Measurements from ENCODE around the gene SPATA32.

The SPATA32 gene, protein sequence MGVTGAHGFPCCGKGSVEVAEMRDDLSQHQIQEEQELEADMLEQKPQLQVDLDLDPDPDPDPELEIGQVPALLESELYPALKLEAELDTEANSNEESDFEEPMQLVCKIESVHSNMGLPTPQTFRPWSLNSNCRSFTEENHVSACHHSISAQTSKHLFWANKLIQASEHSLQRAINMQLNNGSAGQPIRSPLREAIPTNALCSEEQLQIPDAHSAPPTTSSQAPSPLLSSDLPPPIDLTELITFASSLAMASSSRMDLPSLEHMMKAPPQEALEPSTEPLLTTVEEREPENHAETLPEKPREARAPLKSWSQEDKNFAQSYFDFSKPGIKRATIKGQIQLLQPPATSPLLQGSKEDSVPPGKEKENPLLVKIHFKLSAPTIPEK

DNA sequence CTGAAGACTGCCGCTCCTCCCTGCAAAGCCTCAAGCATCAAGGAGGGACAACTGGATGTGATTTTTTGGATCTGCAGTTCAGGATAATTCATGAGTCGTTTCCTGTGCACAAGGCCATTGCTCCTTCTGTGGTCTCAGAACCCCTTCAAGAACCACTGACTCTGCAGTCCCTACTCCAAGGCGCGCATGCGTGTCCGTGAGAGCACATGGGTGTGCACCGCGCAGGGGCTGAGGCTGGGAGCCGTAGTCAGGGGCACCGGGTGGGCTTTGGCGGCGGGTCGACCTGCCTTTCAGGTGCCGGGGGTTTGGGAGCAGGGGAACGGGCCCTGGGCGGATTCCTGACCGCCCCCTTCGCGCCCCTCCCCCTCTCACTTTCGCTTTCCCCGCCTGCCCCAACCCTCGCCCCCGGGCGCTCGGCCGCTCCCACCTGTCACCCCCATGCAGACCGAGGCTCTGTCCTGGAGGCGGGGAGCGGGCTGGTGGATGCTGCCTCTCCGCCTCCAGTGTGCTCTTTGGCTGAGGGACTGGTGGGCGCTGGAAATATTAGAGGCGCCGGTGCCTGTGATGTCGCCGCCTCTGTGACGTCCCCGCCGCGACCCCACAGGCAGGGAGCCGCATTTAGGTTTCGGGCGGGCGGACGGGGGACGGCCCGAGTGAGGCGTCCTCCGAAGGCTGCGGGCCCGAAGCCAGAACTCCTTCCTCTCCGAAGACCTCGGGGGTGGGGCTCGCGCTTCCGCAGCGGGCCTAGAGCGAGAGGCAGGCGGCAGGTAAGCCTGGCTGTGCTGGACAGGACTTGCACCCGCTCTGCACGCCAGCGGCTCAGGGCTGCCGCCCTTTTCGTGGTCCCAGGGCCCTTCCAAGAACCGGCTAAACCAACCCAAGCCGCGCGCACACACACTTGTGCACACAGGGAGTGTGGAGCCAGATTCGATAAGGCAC is at the start of gene SPATA32:
TSS of gene SPATA32 (minus strand) at position 518 of the 939 bp plus-strand sequence. CDS start at position 440, 78 bp downstream.
- Histone ChIP-seq H3K4me3 (ENCODE audit: low read depth in 1 of 5, low read length in 5 of 5) (peak within 1 kb of the TSS; percentile 54 to 75 (median 69)), H3K9ac (ENCODE audit: low read length in 5 of 5) (peak within 1 kb of the TSS in 4 of 5 donors; percentile 8 to 77 (median 52)), H3K27me3 (ENCODE audit: control insufficient read depth in 5 of 5, insufficient read depth in 4 of 5, low read length in 5 of 5) (no peaks in the 10 kb centered on the region), H3K4me1 (ENCODE audit: control insufficient read depth in 5 of 5, insufficient read depth in 5 of 5, low read length in 5 of 5) (peaks cover 8 to 41% (median 33%) of the 10 kb centered on the region in 5 donors), H3K27ac (ENCODE audit: low read depth, low read length) (no peak within 1 kb of the TSS), H3K9me3 (ENCODE audit: control insufficient read depth in 5 of 5, low read length in 5 of 5) (no peaks in the 10 kb centered on the region), H3K36me3 (ENCODE audit: control insufficient read depth in 5 of 5, insufficient read depth in 5 of 5, low read length in 5 of 5) (peaks cover 0 to 35% (median 30%) of the 10 kb centered on the region in 5 donors)

DNA sequence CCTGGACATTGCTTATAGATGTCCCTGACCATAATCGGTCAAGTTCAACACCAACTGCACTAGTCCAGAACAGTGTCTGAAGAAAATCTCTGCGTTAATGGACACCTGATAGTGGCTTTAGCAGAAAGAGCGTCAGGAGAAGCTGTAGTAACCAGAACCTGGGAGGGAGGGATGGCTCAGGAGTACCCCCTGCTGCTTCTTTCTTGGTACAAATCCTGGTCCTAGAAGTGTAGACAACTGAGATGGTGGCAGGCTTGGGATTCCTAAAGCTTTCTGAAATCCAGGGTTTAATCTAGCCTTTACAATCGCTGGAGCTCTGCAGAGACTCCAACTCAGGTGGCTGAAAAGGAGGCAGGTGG is 49.5 kb upstream of the SPATA32 start:
- H3K9ac ChIP-seq (ENCODE audit: low read length in 5 of 5) = peak overlapping the region in 2 of 5 donors; percentile 59 to 71
- peak overlapping the region in 1 of 5 donors; percentile 53 for H3K4me3 ChIP-seq (ENCODE audit: low read depth in 1 of 5, low read length in 5 of 5)
- H3K27ac ChIP-seq (ENCODE audit: low read depth, low read length) = peak overlapping the region; percentile 33
- H3K4me1 ChIP-seq (ENCODE audit: control insufficient read depth in 5 of 5, insufficient read depth in 5 of 5, low read length in 5 of 5) = peaks cover 12 to 98% (median 91%) of the 10 kb centered on the region in 5 donors
- no peaks in the 10 kb centered on the region for H3K9me3 ChIP-seq (ENCODE audit: control insufficient read depth in 5 of 5, low read length in 5 of 5)
- H3K27me3 ChIP-seq (ENCODE audit: control insufficient read depth in 5 of 5, insufficient read depth in 4 of 5, low read length in 5 of 5) = no peaks in the 10 kb centered on the region
- H3K36me3 ChIP-seq (ENCODE audit: control insufficient read depth in 5 of 5, insufficient read depth in 5 of 5, low read length in 5 of 5) = peaks cover 0 to 3% (median 2%) of the 10 kb centered on the region in 5 donors

DNA sequence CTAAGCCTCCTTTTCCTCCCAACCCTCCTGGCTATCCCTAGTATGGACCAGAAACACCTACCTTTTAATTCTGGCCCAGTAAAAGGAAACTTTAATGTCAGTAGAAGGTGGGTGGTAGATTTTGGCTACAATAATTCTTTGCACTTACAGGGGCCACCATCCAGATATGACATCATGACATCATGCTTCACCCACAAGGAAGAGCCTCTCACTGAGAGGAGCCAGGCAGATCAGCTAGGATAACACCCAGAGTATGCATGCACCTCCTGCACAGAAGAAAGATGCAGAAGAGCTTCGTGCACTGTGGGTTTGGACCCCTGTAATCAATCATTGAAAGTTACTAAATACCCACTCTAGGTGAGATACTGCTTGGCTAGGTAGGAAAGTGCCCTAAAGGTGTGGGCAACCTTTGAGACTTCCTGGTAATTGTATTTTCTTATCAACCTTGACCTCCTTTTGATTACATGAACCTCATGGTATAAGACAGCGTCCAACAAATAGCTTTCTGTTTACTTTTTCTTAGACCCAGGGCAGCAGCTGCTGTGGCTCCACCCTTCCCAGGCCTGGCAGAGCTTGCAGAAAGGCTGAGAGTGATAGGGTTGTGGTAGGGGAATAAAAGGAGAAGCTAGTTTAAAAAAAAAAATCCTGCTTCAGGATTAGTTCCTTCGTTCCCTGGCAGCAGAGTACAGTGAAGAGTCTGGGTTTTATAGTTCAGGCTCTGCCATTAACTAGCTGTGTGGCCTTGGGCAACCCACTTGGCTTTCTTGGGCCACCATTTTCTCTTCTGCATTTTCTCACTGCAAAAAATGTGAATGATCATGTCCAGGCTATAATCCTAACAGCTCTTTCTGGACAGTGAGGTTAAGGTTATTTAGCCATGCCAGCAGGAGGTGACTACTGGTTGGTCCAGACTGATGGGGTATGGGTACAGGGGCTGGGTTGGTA is 48.8 kb upstream of the SPATA32 start:
- Histone ChIP-seq H3K27ac (ENCODE audit: low read depth, low read length) (no peak overlapping the region), H3K9ac (ENCODE audit: low read length in 5 of 5) (no peak overlapping the region), H3K4me3 (ENCODE audit: low read depth in 1 of 5, low read length in 5 of 5) (no peak overlapping the region), H3K36me3 (ENCODE audit: control insufficient read depth in 5 of 5, insufficient read depth in 5 of 5, low read length in 5 of 5) (peaks cover 0 to 3% (median 3%) of the 10 kb centered on the region in 5 donors), H3K9me3 (ENCODE audit: control insufficient read depth in 5 of 5, low read length in 5 of 5) (no peaks in the 10 kb centered on the region), H3K27me3 (ENCODE audit: control insufficient read depth in 5 of 5, insufficient read depth in 4 of 5, low read length in 5 of 5) (no peaks in the 10 kb centered on the region), H3K4me1 (ENCODE audit: control insufficient read depth in 5 of 5, insufficient read depth in 5 of 5, low read length in 5 of 5) (peaks cover 14 to 98% (median 91%) of the 10 kb centered on the region in 5 donors)

DNA sequence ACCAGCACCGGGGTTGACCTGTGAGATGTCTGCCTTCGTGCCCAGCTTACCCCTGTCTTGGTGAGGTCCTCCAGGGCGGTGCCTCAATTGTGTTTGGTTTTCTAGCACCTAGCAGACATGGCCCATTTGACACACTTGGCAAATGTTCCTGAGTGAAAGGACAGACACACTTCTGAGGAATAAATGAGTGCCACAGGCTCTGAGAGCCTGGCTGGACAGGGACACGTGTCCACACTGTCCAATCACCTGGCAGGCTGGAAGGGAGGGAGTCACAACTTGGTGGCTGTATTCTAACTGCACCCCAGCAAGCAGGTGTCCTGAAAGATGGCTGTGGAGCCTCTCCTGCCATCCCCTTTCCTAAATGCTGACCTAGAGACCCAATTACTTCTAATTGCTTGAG is 47.5 kb upstream of the SPATA32 start:
- H3K4me1 ChIP-seq (ENCODE audit: control insufficient read depth in 5 of 5, insufficient read depth in 5 of 5, low read length in 5 of 5) = peaks cover 15 to 89% (median 83%) of the 10 kb centered on the region in 5 donors
- H3K27ac ChIP-seq (ENCODE audit: low read depth, low read length) = no peak overlapping the region

DNA sequence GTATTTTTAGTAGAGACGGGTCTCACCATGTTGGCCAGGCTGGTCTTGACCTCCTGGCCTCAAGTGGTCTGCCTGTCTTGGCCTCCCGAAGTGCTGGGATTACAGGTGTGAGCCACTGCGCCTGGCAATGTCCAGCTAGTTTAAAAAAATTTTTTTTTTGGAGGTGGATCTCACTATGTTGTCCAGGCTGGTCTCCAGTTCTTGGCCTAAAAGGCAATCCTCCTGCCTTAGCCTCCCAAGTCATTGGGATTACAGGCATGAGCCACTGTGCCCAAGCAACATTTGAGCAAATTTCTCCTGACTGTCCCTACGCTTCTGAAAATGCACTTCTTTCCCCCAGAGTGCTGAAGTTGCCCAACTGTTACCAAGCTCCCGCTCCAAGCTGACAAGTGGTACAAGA is 46.9 kb upstream of the SPATA32 start:
- Histone ChIP-seq H3K4me1 (ENCODE audit: control insufficient read depth in 5 of 5, insufficient read depth in 5 of 5, low read length in 5 of 5) (peaks cover 15 to 83% (median 77%) of the 10 kb centered on the region in 5 donors), H3K36me3 (ENCODE audit: control insufficient read depth in 5 of 5, insufficient read depth in 5 of 5, low read length in 5 of 5) (peaks cover 0 to 4% (median 3%) of the 10 kb centered on the region in 5 donors), H3K4me3 (ENCODE audit: low read depth in 1 of 5, low read length in 5 of 5) (no peak overlapping the region), H3K9ac (ENCODE audit: low read length in 5 of 5) (no peak overlapping the region), H3K9me3 (ENCODE audit: control insufficient read depth in 5 of 5, low read length in 5 of 5) (no peaks in the 10 kb centered on the region), H3K27ac (ENCODE audit: low read depth, low read length) (no peak overlapping the region), H3K27me3 (ENCODE audit: control insufficient read depth in 5 of 5, insufficient read depth in 4 of 5, low read length in 5 of 5) (no peaks in the 10 kb centered on the region)

More for the DNA sequence above, 47.5 kb upstream of the SPATA32 start:
- no peaks in the 10 kb centered on the region for H3K9me3 ChIP-seq (ENCODE audit: control insufficient read depth in 5 of 5, low read length in 5 of 5)
- H3K27me3 ChIP-seq (ENCODE audit: control insufficient read depth in 5 of 5, insufficient read depth in 4 of 5, low read length in 5 of 5) = no peaks in the 10 kb centered on the region
- peaks cover 0 to 4% (median 3%) of the 10 kb centered on the region in 5 donors for H3K36me3 ChIP-seq (ENCODE audit: control insufficient read depth in 5 of 5, insufficient read depth in 5 of 5, low read length in 5 of 5)
- no peak overlapping the region for H3K4me3 ChIP-seq (ENCODE audit: low read depth in 1 of 5, low read length in 5 of 5)
- H3K9ac ChIP-seq (ENCODE audit: low read length in 5 of 5) = no peak overlapping the region

DNA sequence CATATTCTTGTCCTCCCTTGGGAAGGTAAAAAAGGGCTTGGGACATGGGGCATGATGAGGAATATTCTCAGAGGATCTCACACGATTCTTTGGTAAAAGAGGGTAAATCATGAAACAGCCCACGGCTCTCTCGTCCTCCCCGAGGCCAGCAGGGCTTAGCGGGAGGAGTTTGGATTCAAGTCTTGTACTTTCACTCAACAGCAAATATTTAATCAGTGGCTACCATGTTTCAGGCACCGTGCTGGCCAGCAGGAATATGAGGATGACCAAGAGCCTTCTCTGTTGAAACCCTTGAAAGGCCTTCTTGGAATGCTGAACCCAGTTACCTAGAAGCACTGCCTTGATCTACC is 46.1 kb upstream of the SPATA32 start:
- Histone ChIP-seq H3K9me3 (ENCODE audit: control insufficient read depth in 5 of 5, low read length in 5 of 5) (no peaks in the 10 kb centered on the region), H3K27me3 (ENCODE audit: control insufficient read depth in 5 of 5, insufficient read depth in 4 of 5, low read length in 5 of 5) (no peaks in the 10 kb centered on the region), H3K27ac (ENCODE audit: low read depth, low read length) (peak overlapping the region; percentile 43), H3K9ac (ENCODE audit: low read length in 5 of 5) (peak overlapping the region in 1 of 5 donors; percentile 36), H3K4me1 (ENCODE audit: control insufficient read depth in 5 of 5, insufficient read depth in 5 of 5, low read length in 5 of 5) (peaks cover 15 to 76% (median 72%) of the 10 kb centered on the region in 5 donors), H3K4me3 (ENCODE audit: low read depth in 1 of 5, low read length in 5 of 5) (no peak overlapping the region), H3K36me3 (ENCODE audit: control insufficient read depth in 5 of 5, insufficient read depth in 5 of 5, low read length in 5 of 5) (peaks cover 0 to 4% (median 3%) of the 10 kb centered on the region in 5 donors)

DNA sequence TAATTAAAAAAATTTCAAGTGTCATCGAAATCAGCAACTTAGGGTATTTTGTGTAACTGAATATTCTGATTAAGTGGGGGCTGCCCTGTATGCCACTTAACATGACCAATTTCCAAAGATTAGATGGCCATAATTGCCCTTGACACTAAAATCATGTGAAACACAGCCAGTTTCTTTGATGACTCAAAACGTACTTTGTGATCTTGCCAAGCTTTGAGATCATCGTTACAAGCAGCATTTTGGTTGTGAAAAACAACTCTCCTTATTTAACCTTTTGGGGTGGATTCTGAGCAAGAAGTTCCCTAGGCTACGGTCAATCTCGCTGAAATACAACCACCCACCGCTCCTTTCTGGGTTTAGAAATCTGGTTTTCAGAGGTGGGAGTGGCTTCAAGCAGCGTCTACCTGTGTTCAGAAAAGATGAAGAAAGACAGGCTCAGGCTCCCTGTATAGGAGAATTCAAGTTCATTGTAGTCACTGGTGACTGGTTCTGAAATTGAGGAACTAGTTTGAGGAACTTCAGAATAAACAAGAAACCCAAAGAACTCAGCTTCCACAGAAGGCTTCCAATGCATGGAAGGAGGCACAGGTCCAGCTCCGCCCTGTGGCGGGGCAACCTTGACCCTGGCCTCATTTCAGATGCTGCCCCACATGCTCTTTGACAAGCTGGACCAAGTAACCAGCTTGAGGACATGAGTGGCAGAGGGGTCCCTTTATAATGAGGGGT is 45.6 kb upstream of the SPATA32 start:
- Histone ChIP-seq H3K27me3 (ENCODE audit: control insufficient read depth in 5 of 5, insufficient read depth in 4 of 5, low read length in 5 of 5) (no peaks in the 10 kb centered on the region), H3K4me1 (ENCODE audit: control insufficient read depth in 5 of 5, insufficient read depth in 5 of 5, low read length in 5 of 5) (peaks cover 12 to 76% (median 69%) of the 10 kb centered on the region in 5 donors), H3K27ac (ENCODE audit: low read depth, low read length) (peak overlapping the region; percentile 43), H3K4me3 (ENCODE audit: low read depth in 1 of 5, low read length in 5 of 5) (no peak overlapping the region), H3K36me3 (ENCODE audit: control insufficient read depth in 5 of 5, insufficient read depth in 5 of 5, low read length in 5 of 5) (peaks cover 0 to 4% (median 3%) of the 10 kb centered on the region in 5 donors), H3K9ac (ENCODE audit: low read length in 5 of 5) (peak overlapping the region in 1 of 5 donors; percentile 36), H3K9me3 (ENCODE audit: control insufficient read depth in 5 of 5, low read length in 5 of 5) (no peaks in the 10 kb centered on the region)

DNA sequence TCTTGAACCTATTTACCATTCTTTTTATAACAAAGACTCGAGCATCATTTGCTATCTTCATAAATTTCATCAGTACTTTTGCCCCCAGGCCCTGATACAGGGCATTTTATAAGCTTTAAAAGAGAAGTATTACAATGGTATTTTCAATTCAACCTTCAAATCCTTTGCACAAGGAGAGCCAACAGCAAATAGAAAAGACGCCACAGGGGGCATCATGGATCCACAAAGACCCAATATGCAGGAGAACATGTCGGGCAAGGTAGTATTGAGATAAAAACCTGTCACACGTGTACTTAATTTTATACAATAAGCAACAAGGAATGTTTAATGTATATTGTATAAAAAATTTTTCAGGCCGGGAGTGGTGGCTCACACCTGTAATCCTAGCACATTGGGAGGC is 44.7 kb upstream of the SPATA32 start:
- no peaks in the 10 kb centered on the region for H3K9me3 ChIP-seq (ENCODE audit: control insufficient read depth in 5 of 5, low read length in 5 of 5)
- H3K27ac ChIP-seq (ENCODE audit: low read depth, low read length) = peak overlapping the region; percentile 65
- peaks cover 0 to 4% (median 3%) of the 10 kb centered on the region in 5 donors for H3K36me3 ChIP-seq (ENCODE audit: control insufficient read depth in 5 of 5, insufficient read depth in 5 of 5, low read length in 5 of 5)
- H3K4me3 ChIP-seq (ENCODE audit: low read depth in 1 of 5, low read length in 5 of 5) = no peak overlapping the region
- H3K27me3 ChIP-seq (ENCODE audit: control insufficient read depth in 5 of 5, insufficient read depth in 4 of 5, low read length in 5 of 5) = no peaks in the 10 kb centered on the region
- H3K4me1 ChIP-seq (ENCODE audit: control insufficient read depth in 5 of 5, insufficient read depth in 5 of 5, low read length in 5 of 5) = peaks cover 12 to 76% (median 61%) of the 10 kb centered on the region in 5 donors
- H3K9ac ChIP-seq (ENCODE audit: low read length in 5 of 5) = no peak overlapping the region

DNA sequence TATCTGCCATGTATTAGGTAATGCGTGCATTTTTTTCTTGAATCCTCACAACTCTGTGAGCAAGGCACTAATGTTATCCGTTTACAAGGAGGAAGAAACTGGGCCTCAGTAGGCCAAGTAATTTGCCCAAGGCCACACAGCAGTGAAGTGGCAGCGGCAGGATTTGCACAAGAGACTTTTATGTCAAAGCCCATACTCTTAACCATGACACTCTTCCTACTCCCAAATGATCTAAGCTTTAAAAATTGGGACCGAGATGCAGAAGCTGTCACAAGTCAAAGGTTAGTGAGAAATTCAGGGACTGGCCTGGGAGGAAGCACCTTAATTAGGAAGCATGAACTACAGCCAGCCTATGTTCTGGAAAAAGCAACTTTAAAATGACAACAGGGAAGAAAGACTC is 44.2 kb upstream of the SPATA32 start:
- Histone ChIP-seq H3K9me3 (ENCODE audit: control insufficient read depth in 5 of 5, low read length in 5 of 5) (no peaks in the 10 kb centered on the region), H3K4me3 (ENCODE audit: low read depth in 1 of 5, low read length in 5 of 5) (no peak overlapping the region), H3K4me1 (ENCODE audit: control insufficient read depth in 5 of 5, insufficient read depth in 5 of 5, low read length in 5 of 5) (peaks cover 12 to 71% (median 55%) of the 10 kb centered on the region in 5 donors), H3K36me3 (ENCODE audit: control insufficient read depth in 5 of 5, insufficient read depth in 5 of 5, low read length in 5 of 5) (peaks cover 0 to 4% (median 3%) of the 10 kb centered on the region in 5 donors), H3K27ac (ENCODE audit: low read depth, low read length) (peak overlapping the region; percentile 65), H3K9ac (ENCODE audit: low read length in 5 of 5) (no peak overlapping the region), H3K27me3 (ENCODE audit: control insufficient read depth in 5 of 5, insufficient read depth in 4 of 5, low read length in 5 of 5) (no peaks in the 10 kb centered on the region)

All from subcutaneous abdominal adipose tissue (tissue), 5 donors.